ENCODE measurements around the gene SERPINB10. TPM values are rescaled to one million over a fixed set of nuclear protein-coding genes. Genes with fewer than 3 reads are reported as not detected.

SERPINB10 gene
- total and polyA plus RNA-seq, 2 donors (not counting 1 experiment from before 2014, with no cell fraction given) = not detected

- Histone ChIP-seq H3K36me3 (replicated peaks in 1 of 2; ENCODE audit: control extremely low read depth in 1 of 2, control insufficient read depth in 1 of 2, extremely low read depth in 1 of 2, insufficient read depth in 2 of 2, low read length in 1 of 2) (no peaks in the 10 kb centered on the region), H3K79me2 (ENCODE audit: control insufficient read depth, insufficient read depth, low read length) (no peaks in the 10 kb centered on the region), H3K27ac (ENCODE audit: low read length in 2 of 2) (no peak overlapping the region), H4K20me1 (ENCODE audit: control insufficient read depth, insufficient read depth, low read length, poor library complexity, severe bottlenecking) (no peaks in the 10 kb centered on the region), H3K4me1 (ENCODE audit: control insufficient read depth in 2 of 2, insufficient read depth in 2 of 2, low read length in 2 of 2) (no peaks in the 10 kb centered on the region), H3K9me3 (ENCODE audit: control extremely low read depth in 1 of 3, control insufficient read depth in 2 of 3, insufficient read depth in 1 of 3, low read length in 2 of 3) (no peaks in the 10 kb centered on the region), H2AFZ (ENCODE audit: insufficient read depth, low read depth, low read length, poor library complexity, severe bottlenecking) (no peak overlapping the region), H3K27me3 (replicated peaks in 1 of 4; ENCODE audit: control extremely low read depth in 1 of 4, control insufficient read depth in 3 of 4, insufficient read depth in 4 of 4, low read length in 3 of 4) (no peaks in the 10 kb centered on the region), H3K9ac (ENCODE audit: low read length) (no peak overlapping the region), H3K4me2 (replicated peaks; ENCODE audit: low read depth, low read length, poor library complexity, severe bottlenecking) (no peak overlapping the region), H3K4me3 (ENCODE audit: control extremely low read depth in 1 of 5, extremely low read depth in 1 of 5, insufficient read depth in 1 of 5, low read depth in 2 of 5, low read length in 4 of 5) (no peak overlapping the region)
- no peak overlapping the region for H3K27ac Mint-ChIP-seq
- no peaks in the 10 kb centered on the region for H3K4me1 Mint-ChIP-seq
- no peaks in the 10 kb centered on the region for H3K9me3 Mint-ChIP-seq (ENCODE audit: insufficient read depth)
- ATAC-seq (ENCODE audit: low read depth) = no peak
- intact Hi-C loops (cut with micrococcal nuclease) = no loop called here
- 96% methylated on average over 9 of the region's 9 CpGs for WGBS (ENCODE audit: insufficient coverage)
- no peak overlapping the region for H3K4me3 Mint-ChIP-seq
- CTCF ChIA-PET = no interaction called here
- no peak for TF ChIP-seq CTCF (IDR thresholded peaks at IDR 0.05)
- TF ChIP-seq EZH2 (IDR thresholded peaks at IDR 0.05; ENCODE audit: borderline replicate concordance, insufficient read depth, low read depth, low read length, poor library complexity, severe bottlenecking) = no peak
- POLR2A ChIA-PET = no interaction called here
- no peak for DNase-seq
- H3K27me3 Mint-ChIP-seq = peaks cover 12% of the 10 kb centered on the region
Observed at GRCh38 chr18:63869374-63869773, 38.4 kb upstream of the SERPINB10 start.

GRCh38 chr18:63869851-63870250 lies 37.9 kb upstream of the SERPINB10 start:
- Histone ChIP-seq H3K4me1 (ENCODE audit: control insufficient read depth in 2 of 2, insufficient read depth in 2 of 2, low read length in 2 of 2) (no peaks in the 10 kb centered on the region), H3K79me2 (ENCODE audit: control insufficient read depth, insufficient read depth, low read length) (no peaks in the 10 kb centered on the region), H3K27me3 (replicated peaks in 1 of 4; ENCODE audit: control extremely low read depth in 1 of 4, control insufficient read depth in 3 of 4, insufficient read depth in 4 of 4, low read length in 3 of 4) (no peaks in the 10 kb centered on the region), H2AFZ (ENCODE audit: insufficient read depth, low read depth, low read length, poor library complexity, severe bottlenecking) (no peak overlapping the region), H3K4me3 (ENCODE audit: control extremely low read depth in 1 of 5, extremely low read depth in 1 of 5, insufficient read depth in 1 of 5, low read depth in 2 of 5, low read length in 4 of 5) (no peak overlapping the region), H3K4me2 (replicated peaks; ENCODE audit: low read depth, low read length, poor library complexity, severe bottlenecking) (no peak overlapping the region), H4K20me1 (ENCODE audit: control insufficient read depth, insufficient read depth, low read length, poor library complexity, severe bottlenecking) (no peaks in the 10 kb centered on the region), H3K9ac (ENCODE audit: low read length) (no peak overlapping the region), H3K27ac (ENCODE audit: low read length in 2 of 2) (no peak overlapping the region), H3K9me3 (ENCODE audit: control extremely low read depth in 1 of 3, control insufficient read depth in 2 of 3, insufficient read depth in 1 of 3, low read length in 2 of 3) (no peaks in the 10 kb centered on the region), H3K36me3 (replicated peaks in 1 of 2; ENCODE audit: control extremely low read depth in 1 of 2, control insufficient read depth in 1 of 2, extremely low read depth in 1 of 2, insufficient read depth in 2 of 2, low read length in 1 of 2) (no peaks in the 10 kb centered on the region)
- DNase-seq (no peak), ATAC-seq (ENCODE audit: low read depth) (no peak)
- intact Hi-C loops (cut with micrococcal nuclease) = no loop called here
- no peak for TF ChIP-seq CTCF (IDR thresholded peaks at IDR 0.05)
- no peak for TF ChIP-seq EZH2 (IDR thresholded peaks at IDR 0.05; ENCODE audit: borderline replicate concordance, insufficient read depth, low read depth, low read length, poor library complexity, severe bottlenecking)
- peaks cover 12% of the 10 kb centered on the region for H3K27me3 Mint-ChIP-seq
- WGBS (ENCODE audit: insufficient coverage) = 100% methylated on average over 2 of the region's 3 CpGs
- H3K4me3 Mint-ChIP-seq = no peak overlapping the region
- ChIA-PET POLR2A (no interaction called here), CTCF (no interaction called here)
- H3K27ac Mint-ChIP-seq = no peak overlapping the region
- no peaks in the 10 kb centered on the region for H3K4me1 Mint-ChIP-seq
- H3K9me3 Mint-ChIP-seq (ENCODE audit: insufficient read depth) = no peaks in the 10 kb centered on the region
